Measurements from ENCODE around the gene OR1I1. TPM values are rescaled to one million over a fixed set of nuclear protein-coding genes. Genes with fewer than 3 reads are reported as not detected.

Gene OR1I1
- polyA plus RNA-seq, 1 donor: 0.13 TPM

DNA sequence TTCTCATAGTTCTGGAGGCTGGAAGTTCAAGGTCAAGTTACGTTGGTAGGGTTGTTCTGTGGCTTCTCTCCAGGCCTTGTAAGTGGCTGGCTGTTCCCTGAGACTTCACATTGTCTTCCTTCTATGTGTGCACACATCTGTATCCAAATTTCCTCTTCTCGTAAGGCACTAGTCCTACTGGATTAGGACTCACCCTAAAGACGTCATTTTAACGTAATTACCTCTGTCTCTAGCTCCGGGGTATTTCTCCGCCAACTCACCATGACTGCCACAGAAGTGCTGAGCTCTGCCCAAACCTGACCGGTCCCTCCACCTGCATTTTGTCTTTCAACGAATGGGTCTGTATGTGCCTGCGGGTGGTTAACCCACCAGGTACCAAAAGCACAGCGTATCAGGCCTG, 16.4 kb downstream of the OR1I1 start:
- DNase-seq: no peak

DNA sequence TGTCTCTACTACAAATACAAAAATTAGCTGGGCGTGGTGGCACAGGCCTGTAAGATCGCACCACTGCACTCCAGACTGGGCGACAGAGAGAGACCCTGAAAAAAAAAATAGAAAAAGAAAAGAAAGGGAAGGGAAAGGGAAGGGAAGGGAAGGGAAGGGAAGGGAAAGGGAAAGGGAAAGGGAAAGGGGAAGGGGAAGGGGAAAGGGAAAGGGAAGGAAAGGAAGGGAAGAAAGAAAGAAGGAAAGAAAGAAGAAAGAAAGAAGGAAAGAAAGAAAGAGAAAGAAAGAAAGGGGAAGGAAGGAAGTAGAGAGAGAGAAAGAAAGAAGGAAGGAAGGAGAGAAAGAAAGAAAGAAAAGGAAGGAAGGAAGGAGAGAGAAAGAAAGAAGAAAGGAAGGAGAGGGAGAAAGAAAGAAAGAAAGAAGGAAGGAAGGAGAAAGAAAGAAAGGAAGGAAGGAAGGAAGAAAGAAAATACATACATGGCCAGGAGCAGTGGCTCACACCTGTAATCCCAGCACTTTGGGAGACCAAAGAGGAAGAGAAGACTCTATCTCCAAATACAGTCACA, 17.1 kb downstream of the OR1I1 start:
- no peak for DNase-seq

GRCh38 chr19:15101479-15102082, 19.6 kb downstream of the OR1I1 start:
- no peak for DNase-seq

DNA sequence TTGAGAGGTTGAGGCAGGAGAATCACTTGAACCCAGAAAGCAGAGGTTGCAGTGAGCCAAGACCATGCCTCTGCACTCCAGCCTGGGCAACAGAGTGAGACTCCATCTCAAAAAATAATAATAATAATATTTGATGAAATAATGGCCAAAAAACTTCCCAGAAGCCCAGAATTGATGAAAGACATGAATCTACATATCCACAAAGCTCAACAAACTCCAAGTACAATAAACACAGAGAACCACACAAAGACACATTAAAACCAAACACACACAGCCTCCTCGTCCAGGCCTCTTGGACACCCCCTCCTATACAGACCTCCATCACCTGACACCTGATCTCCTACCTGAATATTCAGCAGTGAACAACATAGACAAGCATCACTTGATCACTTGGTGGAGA, 22.0 kb downstream of the OR1I1 start:
- no peak for DNase-seq

GRCh38 chr19:15104411-15104810, 22.4 kb downstream of the OR1I1 start:
- no peak for DNase-seq

DNA sequence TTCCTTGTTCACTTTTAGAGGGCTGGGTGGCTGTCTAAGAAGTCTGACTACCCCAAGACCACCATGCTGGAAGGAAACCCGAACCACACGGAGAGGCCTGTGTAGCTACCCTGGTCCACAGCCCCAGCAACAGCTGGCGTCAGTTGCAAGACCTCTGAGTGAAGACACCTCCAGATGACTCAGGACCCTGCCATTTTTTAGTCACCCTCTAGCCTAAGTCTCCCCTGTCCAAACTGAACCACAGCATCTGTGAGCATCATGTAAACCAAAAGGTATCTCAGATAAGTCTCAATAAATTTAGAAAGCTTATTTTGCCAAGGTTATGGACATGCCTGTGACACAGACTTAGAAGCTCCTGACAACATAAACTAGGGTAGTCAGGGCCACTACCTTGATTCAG, 23.0 kb downstream of the OR1I1 start:
- DNase-seq: no peak

- DNase-seq: no peak
These were observed 25.3 kb downstream of the OR1I1 start, which contains the start of gene SYDE1 for GRCh38 chr19:15107061-15108010. TSS of gene SYDE1 (plus strand) at chr19:15107401. CDS start at chr19:15107434, 33 bp downstream.

- no peak for DNase-seq
These were observed 26.3 kb downstream of the OR1I1 start for GRCh38 chr19:15108145-15108844.

- DNase-seq: no peak
These were observed 27.1 kb downstream of the OR1I1 start for GRCh38 chr19:15108845-15109767.

DNA sequence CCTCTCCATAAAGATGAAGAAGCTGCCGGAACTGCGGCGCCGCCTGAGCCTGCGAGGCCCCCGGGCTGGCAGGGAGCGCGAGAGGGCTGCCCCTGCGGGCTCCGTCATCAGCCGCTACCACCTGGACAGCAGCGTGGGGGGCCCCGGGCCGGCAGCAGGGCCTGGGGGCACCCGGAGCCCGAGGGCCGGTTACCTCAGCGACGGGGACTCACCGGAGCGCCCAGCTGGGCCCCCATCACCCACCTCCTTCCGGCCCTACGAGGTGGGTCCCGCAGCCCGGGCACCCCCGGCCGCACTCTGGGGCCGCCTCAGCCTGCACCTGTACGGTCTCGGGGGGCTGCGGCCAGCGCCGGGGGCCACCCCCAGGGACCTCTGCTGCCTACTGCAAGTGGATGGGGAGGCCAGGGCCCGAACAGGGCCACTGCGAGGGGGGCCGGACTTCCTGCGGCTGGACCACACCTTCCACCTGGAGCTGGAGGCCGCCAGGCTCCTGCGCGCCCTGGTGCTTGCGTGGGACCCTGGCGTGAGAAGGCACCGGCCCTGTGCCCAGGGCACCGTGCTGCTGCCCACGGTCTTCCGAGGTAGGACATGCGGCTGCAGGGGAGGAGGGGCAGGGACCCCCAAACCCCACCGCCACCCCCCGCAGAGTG, 27.9 kb downstream of the OR1I1 start:
- no peak for DNase-seq

DNA sequence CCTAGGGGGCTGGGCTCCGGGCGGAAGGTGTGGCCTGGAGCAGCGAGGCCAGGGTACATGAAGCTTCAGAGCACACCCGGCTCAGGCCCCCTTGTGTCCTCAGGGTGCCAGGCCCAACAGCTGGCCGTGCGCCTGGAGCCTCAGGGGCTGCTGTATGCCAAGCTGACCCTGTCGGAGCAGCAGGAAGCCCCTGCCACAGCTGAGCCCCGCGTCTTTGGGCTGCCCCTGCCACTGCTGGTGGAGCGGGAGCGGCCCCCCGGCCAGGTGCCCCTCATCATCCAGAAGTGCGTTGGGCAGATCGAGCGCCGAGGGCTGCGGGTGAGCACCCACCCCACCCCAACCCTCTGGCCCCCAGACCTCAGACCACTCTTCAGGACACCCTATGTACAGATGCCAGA, 28.4 kb downstream of the OR1I1 start:
- no peak for DNase-seq

GRCh38 chr19:15111758-15112157, 29.7 kb downstream of the OR1I1 start:
- DNase-seq: no peak

DNA sequence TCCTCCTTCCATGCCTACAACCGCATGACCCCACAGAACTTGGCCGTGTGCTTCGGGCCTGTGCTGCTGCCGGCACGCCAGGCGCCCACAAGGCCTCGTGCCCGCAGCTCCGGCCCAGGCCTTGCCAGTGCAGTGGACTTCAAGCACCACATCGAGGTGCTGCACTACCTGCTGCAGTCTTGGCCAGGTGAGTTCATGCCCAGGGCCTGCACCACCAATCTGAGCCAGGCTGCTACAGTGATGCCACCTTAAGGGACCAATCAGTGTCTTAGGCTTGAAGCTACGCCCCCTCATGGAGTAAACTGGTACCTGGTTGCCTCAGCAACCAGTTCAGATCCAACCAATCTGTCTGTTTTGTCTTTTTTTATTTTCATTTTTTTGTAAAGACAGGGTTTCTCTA, 30.4 kb downstream of the OR1I1 start:
- no peak for DNase-seq

DNA sequence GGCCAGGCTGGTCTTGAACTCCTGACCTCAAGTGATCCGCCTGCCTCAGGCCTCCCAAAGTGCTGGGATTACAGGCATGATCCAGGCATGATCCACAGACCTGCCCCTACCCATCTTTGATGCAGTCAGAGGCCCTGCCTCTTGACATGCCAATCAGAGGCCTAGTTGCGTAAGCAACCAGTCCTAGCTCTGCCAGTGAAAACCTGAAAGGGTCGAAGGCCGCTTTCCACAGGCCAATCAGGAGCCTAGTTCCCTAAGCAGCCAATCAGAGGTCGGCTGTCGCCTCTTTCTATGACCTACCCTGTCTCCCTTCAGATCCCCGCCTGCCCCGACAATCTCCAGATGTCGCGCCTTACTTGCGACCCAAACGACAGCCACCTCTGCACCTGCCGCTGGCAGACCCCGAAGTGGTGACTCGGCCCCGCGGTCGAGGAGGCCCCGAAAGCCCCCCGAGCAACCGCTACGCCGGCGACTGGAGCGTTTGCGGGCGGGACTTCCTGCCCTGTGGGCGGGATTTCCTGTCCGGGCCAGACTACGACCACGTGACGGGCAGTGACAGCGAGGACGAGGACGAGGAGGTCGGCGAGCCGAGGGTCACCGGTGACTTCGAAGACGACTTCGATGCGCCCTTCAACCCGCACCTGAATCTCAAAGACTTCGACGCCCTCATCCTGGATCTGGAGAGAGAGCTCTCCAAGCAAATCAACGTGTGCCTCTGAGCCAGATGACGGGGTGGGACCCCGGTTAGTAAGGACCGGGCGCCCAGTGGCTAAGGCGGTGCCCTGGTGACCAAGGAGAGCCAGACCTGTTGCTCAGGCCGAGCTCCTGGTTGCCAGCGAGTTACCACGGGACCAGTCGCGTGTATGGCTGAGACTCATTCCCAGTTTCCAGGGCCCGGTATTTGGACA, 31.5 kb downstream of the OR1I1 start:
- no peak for DNase-seq

DNA sequence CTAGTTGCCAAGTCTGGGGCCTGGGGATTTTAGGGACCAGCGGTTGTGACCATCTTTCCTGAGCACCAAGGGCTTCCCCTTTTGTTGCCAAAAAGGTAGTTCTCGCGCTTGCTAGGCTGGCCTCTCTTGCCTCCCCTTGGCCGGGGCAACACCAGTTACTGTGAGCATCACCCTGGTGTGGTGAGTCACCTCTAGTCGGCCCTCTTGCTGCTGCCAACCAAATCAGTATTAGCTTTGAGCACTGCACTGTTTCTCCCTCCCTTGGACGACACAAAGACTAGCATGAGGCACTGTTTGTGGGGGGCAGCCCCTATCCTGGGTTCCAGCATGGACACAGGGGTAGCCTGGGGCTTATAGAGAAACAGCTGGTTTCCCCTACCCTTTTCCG, 32.1 kb downstream of the OR1I1 start:
- no peak for DNase-seq

DNA sequence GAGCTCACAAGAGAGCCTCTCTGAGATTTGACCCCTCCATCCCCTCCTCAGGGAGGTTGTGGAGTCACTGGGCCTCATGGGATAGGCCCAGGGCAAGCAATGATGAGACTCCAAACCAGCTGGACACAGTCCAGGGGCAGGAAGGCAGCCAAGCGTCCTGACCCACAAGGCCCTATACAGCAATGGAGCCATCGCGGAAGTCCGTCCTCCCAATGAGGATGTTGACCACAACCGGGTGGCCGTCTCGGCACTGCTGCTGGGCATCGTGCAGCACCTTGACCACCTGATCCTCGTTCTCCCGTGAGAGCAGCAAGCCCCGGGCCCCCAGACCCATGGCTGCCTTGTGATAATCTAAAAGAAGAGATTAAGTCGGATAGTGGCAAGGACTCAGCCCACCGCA, 33.1 kb downstream of the OR1I1 start:
- DNase-seq: no peak

- DNase-seq: no peak
These were observed 34.0 kb downstream of the OR1I1 start for GRCh38 chr19:15115762-15116615.

GRCh38 chr19:15116856-15117255, 34.8 kb downstream of the OR1I1 start:
- no peak for DNase-seq

DNA sequence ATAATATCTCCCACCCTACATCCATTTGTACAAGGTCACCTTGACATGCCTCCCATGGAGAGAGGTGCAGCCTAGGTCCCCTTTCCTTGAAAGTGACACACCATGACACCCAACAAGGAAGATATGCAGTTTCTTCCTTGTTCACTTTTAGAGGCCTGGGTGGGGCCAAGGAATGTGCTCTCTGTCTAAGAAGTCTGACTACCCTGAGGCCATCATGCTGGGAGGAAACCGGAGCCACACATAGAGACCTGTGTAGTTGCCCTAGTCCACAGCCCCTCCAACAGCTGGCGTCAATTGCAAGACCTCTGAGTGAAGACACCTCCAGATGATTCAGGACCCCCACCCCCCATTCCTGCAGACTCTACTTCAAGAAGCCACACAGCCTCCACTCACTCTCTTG, 36.2 kb downstream of the OR1I1 start:
- no peak for DNase-seq

All from left kidney (tissue), 2 donors.